HG03103 (cell line): ENCODE results near the gene HOXC10.

ENCODE experiments used
- ATAC-seq: cut with Tn5 transposase; IDR thresholded peaks from one replicate; pipeline ENCODE4 v1.9.1; 2021; ENCODE audit warnings: low read depth; ENCODE audit not compliant: unreplicated experiment

Gene HOXC10

DNA sequence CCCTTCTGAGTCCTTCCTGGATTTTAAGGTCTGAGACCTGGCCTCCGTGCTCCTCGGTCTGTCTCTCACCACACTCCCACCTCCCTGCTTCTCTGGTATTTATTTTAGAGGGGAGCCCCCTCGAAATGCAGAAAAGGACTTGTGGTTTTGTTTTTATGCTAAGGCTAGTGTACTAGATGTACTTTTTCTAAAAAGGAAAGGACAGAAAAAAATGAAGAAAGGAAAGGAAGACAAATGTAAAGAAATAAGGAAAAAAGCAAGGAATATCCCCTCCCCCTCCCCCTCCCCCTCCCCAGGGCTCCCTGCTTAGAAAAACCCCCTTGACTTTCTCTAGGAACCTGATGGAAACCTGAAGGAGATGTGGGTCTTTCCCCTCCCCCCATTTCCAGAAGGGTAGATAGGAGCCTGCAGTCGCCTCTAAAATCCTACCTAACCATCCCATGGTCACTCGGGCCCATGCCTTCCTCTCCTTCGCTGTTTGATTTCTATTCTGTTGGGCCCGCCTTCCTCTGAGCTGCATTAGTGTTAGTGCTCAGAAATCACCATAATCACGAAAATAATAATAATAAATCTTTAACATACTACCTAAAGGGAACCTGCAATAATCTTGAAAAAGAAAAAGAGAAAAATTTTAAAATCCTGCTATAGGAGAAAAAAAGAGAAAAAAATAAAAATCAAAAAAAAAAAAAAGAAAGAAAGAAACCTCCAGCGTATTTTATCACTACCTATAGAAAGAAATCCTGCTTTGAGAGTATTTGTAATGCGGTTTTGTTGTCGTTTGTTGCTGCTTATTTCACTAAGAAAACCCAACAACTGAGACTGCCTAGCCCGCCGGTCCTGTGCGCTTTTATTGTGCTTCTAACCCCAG is 27.0 kb downstream of the HOXC10 start:
- ATAC-seq = no peak

GRCh38 chr12:54012631-54013409 is 27.9 kb downstream of the HOXC10 start:
- ATAC-seq = no peak

DNA sequence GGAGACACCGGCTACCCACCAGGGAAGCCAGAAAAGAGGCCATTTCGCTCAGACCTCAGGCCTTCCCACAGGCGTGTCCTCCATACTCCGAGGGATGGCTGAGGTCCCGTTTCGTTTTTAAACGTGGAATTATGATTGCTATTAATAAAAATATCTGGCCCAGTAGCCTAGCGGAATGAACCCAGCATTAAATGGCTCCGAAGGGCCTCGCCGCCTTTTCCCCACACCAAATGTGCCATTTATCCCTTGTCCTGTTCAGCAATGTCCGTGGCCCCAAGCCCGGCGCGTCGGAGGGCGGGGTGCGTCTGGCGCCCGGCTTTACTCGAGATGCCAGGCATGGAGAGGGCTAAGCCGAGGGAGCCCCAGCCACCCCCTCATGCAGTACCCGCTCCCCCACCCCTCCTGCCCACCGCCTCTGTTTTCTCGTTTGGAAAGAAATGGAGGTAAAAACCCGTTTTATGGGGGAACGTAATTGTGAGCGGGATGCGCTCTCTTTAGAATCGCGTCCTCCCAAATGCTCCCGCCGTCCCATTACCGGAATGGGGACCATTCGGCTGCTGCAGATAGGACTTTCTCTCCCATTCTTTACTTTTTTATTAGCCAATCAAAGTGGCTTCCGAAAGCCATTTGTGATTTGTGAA is 29.6 kb downstream of the HOXC10 start:
- no peak for ATAC-seq

DNA sequence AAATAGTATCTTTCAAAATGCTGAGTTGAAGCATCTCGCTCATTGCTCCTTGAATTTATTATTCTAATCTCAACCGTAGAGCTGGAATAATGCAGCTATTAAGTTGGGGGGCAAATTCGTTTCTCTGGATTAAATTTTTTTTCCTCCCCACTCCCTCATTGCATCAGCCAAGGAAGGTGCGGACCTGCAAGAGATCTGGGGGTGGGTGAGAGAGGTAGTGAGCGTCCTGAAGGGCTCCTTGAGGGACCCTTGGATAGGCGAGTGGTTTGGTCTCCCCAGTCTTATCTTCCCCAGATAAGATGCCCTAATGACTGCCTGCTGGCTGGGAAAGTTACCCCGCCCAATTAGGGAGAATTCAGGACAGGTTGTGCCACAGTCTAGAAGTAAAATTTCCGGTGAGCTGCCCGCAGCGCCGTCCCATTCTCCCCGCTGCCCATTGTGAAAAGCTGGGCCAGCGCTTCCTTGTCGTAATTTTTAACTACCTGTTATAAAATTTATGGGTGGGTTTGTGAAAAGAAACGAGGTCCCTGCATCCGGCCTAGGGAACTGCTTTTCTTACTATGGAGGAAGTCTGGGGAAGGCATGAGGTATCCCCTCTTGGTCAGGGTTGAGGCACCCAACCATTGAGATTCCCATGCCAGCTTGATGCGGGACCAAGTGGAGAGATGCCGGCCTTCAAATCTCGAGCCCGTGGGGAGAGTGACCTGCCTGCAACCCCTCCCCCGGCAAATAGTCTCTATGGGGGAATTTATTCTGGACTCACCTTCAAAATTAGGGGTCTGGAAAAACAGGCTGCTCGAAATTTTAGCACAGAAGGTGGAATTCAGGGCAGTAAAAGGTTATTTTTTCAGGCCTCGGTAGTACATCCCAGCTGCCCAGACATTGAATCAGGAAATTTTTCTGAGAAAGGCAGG is 30.3 kb downstream of the HOXC10 start:
- ATAC-seq = no peak

GRCh38 chr12:54016051-54016450 is 31.1 kb downstream of the HOXC10 start:
- no peak for ATAC-seq

GRCh38 chr12:54016478-54016964 is 31.6 kb downstream of the HOXC10 start:
- ATAC-seq = no peak

GRCh38 chr12:54017027-54017788 is 32.3 kb downstream of the HOXC10 start:
- peak; percentile 15 for ATAC-seq

GRCh38 chr12:54017878-54018467 is 33.0 kb downstream of the HOXC10 start:
- peak; percentile 57 for ATAC-seq

DNA sequence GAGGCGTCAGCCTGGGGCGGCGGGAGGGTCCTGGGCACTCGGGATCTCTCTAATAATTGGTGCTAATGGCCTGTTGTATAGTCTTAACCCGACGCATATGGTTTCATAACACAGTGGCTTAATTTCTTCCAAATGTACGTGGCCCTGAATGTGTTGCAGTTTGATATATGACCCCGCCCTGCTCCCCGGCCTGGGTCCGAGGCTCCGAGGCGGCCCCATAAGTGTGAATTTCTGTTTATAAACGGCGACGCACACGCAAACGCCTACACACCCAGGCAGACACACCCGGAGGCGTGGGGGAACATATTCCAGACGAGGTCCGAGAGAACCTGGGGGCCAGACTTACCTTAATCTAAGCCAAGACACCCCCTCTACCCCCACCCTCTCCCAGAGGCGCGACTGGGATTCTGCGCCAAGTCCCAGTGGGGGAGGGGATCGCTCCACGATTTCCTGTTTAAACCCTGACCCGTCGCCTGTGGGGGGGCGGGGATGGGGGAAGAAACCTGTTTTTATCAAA is 33.6 kb downstream of the HOXC10 start:
- no peak for ATAC-seq

DNA sequence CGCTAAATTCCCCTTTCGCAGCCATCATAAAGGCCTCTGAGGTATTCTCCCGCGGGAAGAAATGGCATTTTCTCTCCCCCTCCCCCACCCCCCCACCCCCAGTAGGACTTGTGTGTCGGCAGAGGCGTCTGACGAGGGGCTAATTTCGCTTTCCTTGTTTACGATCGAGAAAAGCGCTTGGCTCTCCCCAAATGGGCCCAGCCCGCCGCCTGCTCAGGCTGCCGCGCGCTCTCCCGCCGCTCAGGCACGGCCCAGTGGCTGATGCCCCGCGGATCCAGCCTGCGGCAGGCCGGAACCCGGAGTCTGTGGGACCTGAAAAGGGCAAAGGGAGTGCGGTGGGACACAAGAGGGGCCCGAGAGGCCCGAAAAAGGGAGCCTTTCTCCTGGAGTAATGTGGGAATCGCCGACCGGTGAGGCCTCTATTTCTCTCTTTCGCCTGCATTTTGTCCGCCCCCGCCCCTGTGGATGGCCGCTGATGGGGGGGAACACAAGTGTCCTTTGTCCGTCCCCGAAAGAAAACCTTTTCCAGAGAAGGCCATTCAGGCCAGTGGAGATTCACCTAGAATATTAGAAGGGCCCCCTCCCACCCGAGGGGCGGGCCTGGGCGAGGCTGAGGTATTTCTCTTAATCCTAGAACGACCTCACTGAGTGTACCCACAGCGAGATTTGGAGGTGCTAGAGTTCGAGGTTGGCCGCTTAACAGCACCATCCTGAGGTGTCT is 34.3 kb downstream of the HOXC10 start:
- no peak for ATAC-seq

DNA sequence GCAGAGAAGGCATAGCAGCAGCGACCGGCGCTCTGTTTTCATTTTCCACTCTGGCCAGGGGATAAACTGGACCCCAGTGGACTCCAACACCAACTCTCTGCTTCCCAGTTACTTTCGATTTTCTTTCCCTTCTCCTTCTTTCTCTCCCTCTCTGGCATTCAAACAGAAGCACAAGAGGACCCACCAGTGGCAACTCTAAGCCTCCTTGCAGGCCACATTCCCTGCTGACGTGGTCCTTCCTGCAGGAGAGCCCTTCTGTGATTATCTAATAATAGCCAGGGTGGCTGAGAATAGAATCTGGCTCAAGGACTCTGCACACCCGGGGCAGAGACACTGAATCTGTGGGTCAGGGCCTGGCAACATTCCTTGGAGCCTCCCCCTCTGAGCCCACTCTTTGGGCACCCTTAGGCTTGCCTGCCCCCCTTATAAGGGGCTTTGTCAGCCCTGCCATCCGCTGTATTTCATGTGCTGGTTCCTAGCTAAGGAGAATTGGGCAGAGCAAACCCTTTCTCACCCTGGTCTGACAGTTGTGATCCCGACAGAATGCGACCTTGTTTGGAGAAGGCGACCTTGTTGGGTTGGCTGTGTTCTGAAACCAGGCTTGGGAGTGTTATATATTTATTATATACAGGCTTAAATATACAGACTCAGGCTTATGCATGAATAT is 35.1 kb downstream of the HOXC10 start:
- ATAC-seq = no peak

GRCh38 chr12:54020591-54021405 is 35.9 kb downstream of the HOXC10 start:
- ATAC-seq = no peak

DNA sequence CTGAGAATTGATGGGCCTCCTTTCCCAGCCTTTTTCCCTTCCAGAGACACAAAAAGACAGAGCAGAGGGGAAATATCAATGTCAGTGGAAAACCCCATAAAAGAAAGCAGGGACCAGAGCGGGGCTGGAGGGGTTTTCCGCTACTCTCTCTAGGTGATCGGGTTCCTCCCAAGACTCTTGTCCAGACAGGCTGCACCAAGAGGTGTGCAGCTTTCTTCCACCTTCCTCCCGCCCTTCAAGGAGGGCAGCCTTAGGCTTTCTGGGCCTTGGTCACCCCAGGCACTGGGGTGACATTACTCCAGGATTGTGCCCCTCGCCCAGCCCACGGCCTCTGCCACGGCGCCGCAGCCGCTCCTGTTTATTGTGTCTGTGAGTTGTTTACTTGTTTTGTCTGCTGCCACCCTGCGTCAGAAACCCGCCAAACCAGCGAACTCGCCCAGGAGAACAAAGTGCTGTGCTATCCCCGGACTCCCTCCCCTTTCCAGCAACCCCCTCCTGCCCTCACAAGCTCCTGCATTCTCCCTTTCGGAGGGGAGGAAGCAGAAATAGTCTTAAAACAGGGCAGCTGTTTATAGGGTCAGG is 36.6 kb downstream of the HOXC10 start:
- no peak for ATAC-seq

- no peak for ATAC-seq
Measured at GRCh38 chr12:54022960-54023884, 38.3 kb downstream of the HOXC10 start.

DNA sequence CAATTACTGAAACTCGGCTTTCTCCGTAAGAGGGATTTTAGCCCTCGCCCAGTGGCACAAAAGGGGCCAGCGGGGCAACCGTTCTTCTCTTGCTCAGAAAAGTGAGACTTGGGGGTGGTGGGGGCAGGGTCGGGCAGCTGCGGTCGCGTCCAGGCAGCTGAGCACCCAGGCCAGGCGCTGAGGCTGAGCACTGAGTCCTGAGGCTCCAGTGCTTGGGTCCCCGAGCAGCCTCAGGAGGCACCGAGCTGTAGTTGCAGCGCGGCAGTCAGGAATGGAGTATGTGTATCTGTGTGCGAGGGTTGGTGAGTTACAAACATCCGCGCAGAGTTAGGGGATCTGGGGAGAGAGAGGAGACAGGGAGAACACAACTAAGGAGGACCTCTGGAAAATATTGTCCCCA is 39.2 kb downstream of the HOXC10 start:
- no peak for ATAC-seq
